ENCODE data around the gene LMNB1. TPM values are rescaled to one million over a fixed set of nuclear protein-coding genes. Genes with fewer than 3 reads are reported as not detected.

LMNB1 gene
- total and polyA plus RNA-seq, 2 experiments from 2014 or later: 20.1 to 269 TPM

- peak in 1 of 2 experiments; percentile 37; a peak in 2 of 4 replicates for TF ChIP-seq CTCF (conservative IDR thresholded peaks at IDR 0.05; ENCODE audit: low read depth in 2 of 2)
- no peak for TF ChIP-seq NANOG (IDR thresholded peaks at IDR 0.05; ENCODE audit: borderline replicate concordance)
- peaks cover 6% of the 10 kb centered on the region; the same call in 1 of the 2 replicates for H3K4me1 ChIP-seq (ENCODE audit: insufficient read depth)
- H3K4me2 ChIP-seq: no peak overlapping the region
- ATAC-seq (peak; percentile 87), DNase-seq (ENCODE audit: low spot score) (peak; percentile 68)
- Mint-ChIP-seq H3K9me3 (no peaks in the 10 kb centered on the region), H3K27ac (no peak overlapping the region), H3K36me3 (ENCODE audit: low read depth) (no peaks in the 10 kb centered on the region; the same call in 2 of the 3 replicates), H3K4me1 (peaks cover 12% of the 10 kb centered on the region), H3K4me3 (no peak overlapping the region), H3K27me3 (ENCODE audit: insufficient read depth, low read depth, poor library complexity) (no peaks in the 10 kb centered on the region)
- H3K27me3 ChIP-seq (ENCODE audit: insufficient read depth): no peaks in the 10 kb centered on the region
- no peak overlapping the region for H3K27ac ChIP-seq (ENCODE audit: low read depth)
- H3F3A ChIP-seq (replicated peaks; ENCODE audit: low read depth): peaks cover 5% of the 10 kb centered on the region; the same call in 1 of the 2 replicates
- H3K36me3 ChIP-seq (ENCODE audit: insufficient read depth): no peaks in the 10 kb centered on the region; the same call in 1 of the 2 replicates
- H3K9me2 ChIP-seq (ENCODE audit: insufficient read depth): 0 out of 2 replicates have a peak, but pooled peaks cover 3% of the 10 kb centered on the region
- no peaks in the 10 kb centered on the region for H3K79me2 ChIP-seq (replicated peaks; ENCODE audit: insufficient read depth)
- no peaks in the 10 kb centered on the region for H4K20me1 ChIP-seq (replicated peaks; ENCODE audit: insufficient read depth)
- no peak overlapping the region for H3K4me3 ChIP-seq
- H2AFZ ChIP-seq: no peak overlapping the region
Measured at GRCh38 chr5:126864042-126864688, 87.2 kb downstream of the LMNB1 start.

GRCh38 chr5:126865299-126865698, 88.4 kb downstream of the LMNB1 start:
- H3K27me3 ChIP-seq (ENCODE audit: insufficient read depth): no peaks in the 10 kb centered on the region
- H3K4me3 ChIP-seq: no peak overlapping the region
- Mint-ChIP-seq H3K27ac (no peak overlapping the region), H3K9me3 (no peaks in the 10 kb centered on the region), H3K36me3 (ENCODE audit: low read depth) (no peaks in the 10 kb centered on the region; the same call in 2 of the 3 replicates), H3K27me3 (ENCODE audit: insufficient read depth, low read depth, poor library complexity) (no peaks in the 10 kb centered on the region), H3K4me3 (no peak overlapping the region), H3K4me1 (peaks cover 19% of the 10 kb centered on the region)
- no peak for DNase-seq (ENCODE audit: low spot score)
- peaks cover 5% of the 10 kb centered on the region; the same call in 1 of the 2 replicates for H3F3A ChIP-seq (replicated peaks; ENCODE audit: low read depth)
- H3K9me2 ChIP-seq (ENCODE audit: insufficient read depth): 0 out of 2 replicates have a peak, but pooled peaks cover 3% of the 10 kb centered on the region
- H3K36me3 ChIP-seq (ENCODE audit: insufficient read depth): no peaks in the 10 kb centered on the region; the same call in 1 of the 2 replicates
- H3K79me2 ChIP-seq (replicated peaks; ENCODE audit: insufficient read depth): no peaks in the 10 kb centered on the region
- TF ChIP-seq JUNB (IDR thresholded peaks at IDR 0.05; ENCODE audit: unreplicated experiment) (no peak), EZH2phosphoT487 (IDR thresholded peaks at IDR 0.05; ENCODE audit: unreplicated experiment) (no peak), STAT1 (IDR thresholded peaks at IDR 0.05; ENCODE audit: unreplicated experiment) (no peak), POLR2AphosphoS5 (IDR thresholded peaks at IDR 0.05; ENCODE audit: low read depth) (no peak), CREB1 (CRISPR knock-in tag; IDR thresholded peaks at IDR 0.05; ENCODE audit: low read depth) (no peak), EZH2 (IDR thresholded peaks at IDR 0.05; ENCODE audit: low read depth, unreplicated experiment) (no peak), ZNF331 (CRISPR knock-in tag; IDR thresholded peaks at IDR 0.05; ENCODE audit: low read depth) (no peak)
- no peak overlapping the region for H3K27ac ChIP-seq (ENCODE audit: low read depth)
- H2AFZ ChIP-seq: no peak overlapping the region
- ATAC-seq: no peak
- no peak overlapping the region for H3K4me2 ChIP-seq
- H4K20me1 ChIP-seq (replicated peaks; ENCODE audit: insufficient read depth): no peaks in the 10 kb centered on the region
- H3K4me1 ChIP-seq (ENCODE audit: insufficient read depth): peaks cover 15% of the 10 kb centered on the region

Data from GM23338 (cell line).